ENCODE data around the gene RABAC1. TPM values are rescaled to one million over a fixed set of nuclear protein-coding genes. Genes with fewer than 3 reads are reported as not detected.

RABAC1 gene
- total and polyA plus RNA-seq, 2 experiments from 2014 or later: 405 to 470 TPM

DNA sequence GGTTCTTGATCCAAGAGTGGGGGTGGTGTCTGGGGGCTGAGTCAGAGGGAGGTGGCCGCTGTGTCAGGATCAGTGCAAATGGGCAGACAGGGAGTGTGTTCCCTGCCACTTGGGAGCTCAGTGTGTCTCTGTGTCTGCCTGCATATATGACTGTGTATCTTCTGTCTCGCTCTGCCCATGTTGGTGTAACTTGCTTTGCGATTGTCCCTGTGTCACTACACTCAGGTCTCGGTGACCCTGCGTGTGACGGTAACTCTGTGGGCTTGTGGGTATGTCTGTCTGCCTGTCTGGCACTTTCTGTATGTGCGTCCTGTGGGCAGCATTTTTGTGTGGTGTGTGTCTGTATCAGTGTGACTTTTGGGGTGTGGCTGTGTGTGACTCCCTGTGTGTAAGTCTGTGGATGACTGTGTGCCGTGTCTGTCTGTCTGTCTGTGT is 22.7 kb downstream of the RABAC1 start:
- Histone ChIP-seq H3F3A (ENCODE audit: insufficient read depth) (no peaks in the 10 kb centered on the region), H3K27me3 (replicated peaks; ENCODE audit: insufficient read depth) (peaks cover 25% of the 10 kb centered on the region), H3K79me2 (ENCODE audit: insufficient read depth) (no peaks in the 10 kb centered on the region), H2AFZ (peak overlapping the region; percentile 25; the same call in 1 of the 2 replicates), H3K4me3 (no peak overlapping the region), H3K9me2 (ENCODE audit: insufficient read depth) (no peaks in the 10 kb centered on the region), H3K27ac (no peak overlapping the region), H3K36me3 (ENCODE audit: low read depth) (no peaks in the 10 kb centered on the region), H4K20me1 (ENCODE audit: insufficient read depth) (no peaks in the 10 kb centered on the region), H3K4me2 (ENCODE audit: unreplicated experiment) (peak overlapping the region; percentile 36), H3K9ac (peak overlapping the region; percentile 18; the same call in 1 of the 2 replicates), H3K9me3 (ENCODE audit: low read depth) (no peaks in the 10 kb centered on the region), H3K4me1 (ENCODE audit: insufficient read depth) (peaks cover 7% of the 10 kb centered on the region)
- peak; percentile 75 for DNase-seq
- no peak for TF ChIP-seq EZH2phosphoT487 (IDR thresholded peaks at IDR 0.05; ENCODE audit: insufficient read depth, low read depth)
- no peak for TF ChIP-seq EZH2 (IDR thresholded peaks at IDR 0.05; ENCODE audit: insufficient read depth, poor library complexity, severe bottlenecking)
- whole genome bisulfite sequencing, 2 experiments (ENCODE audit: low coverage in 1 of 2, low lambda C conversion rate in 2 of 2, missing lambda C conversion rate in 2 of 2): 42 to 44% methylated on average over 8 of the region's 8 CpGs
- in situ Hi-C loops (cut with MboI): no loop called here

DNA sequence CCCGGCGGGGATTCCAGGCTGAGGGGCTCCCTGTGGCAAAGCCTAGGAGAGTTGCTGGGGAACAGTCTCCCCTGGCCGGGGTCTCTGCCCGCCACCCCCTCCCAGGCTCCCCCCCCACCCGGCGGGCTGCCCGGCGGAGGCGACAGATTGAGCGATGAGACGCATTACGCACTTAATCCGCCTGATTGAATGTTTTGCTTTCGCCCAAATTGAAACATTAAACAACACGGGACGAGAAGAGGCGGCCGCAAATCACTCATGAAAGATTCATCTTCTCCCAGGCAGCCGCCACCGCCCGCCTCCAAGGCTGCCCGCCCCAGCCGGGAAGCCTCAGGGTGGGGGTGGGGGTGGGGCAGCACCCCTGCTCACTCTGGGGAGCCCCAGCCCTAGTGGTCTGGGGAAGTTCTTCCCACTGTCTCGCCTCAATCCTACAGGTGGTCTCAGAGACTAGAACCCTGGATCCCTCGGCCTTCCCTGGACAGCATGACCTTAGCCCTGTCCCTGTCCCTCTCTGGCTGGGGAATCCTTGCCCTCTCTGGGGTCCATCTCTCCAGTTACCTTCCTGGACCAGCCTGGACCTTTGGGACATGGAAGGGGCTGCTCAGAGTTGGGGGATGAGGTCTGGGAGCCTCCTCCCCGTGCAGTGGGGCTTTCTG is 23.2 kb downstream of the RABAC1 start:
- peak; percentile 72 for DNase-seq
- Histone ChIP-seq H3K9me3 (ENCODE audit: low read depth) (no peaks in the 10 kb centered on the region), H3K9me2 (ENCODE audit: insufficient read depth) (no peaks in the 10 kb centered on the region), H4K20me1 (ENCODE audit: insufficient read depth) (no peaks in the 10 kb centered on the region), H2AFZ (peak overlapping the region; percentile 25; the same call in 1 of the 2 replicates), H3K4me1 (ENCODE audit: insufficient read depth) (peaks cover 7% of the 10 kb centered on the region), H3K27me3 (replicated peaks; ENCODE audit: insufficient read depth) (peaks cover 30% of the 10 kb centered on the region), H3K9ac (peak overlapping the region; percentile 18; the same call in 1 of the 2 replicates), H3K4me3 (no peak overlapping the region), H3K4me2 (ENCODE audit: unreplicated experiment) (peak overlapping the region; percentile 36), H3F3A (ENCODE audit: insufficient read depth) (no peaks in the 10 kb centered on the region), H3K27ac (peak overlapping the region; percentile 6; the same call in 1 of the 2 replicates), H3K36me3 (ENCODE audit: low read depth) (no peaks in the 10 kb centered on the region), H3K79me2 (ENCODE audit: insufficient read depth) (no peaks in the 10 kb centered on the region)
- WGBS, 2 experiments (ENCODE audit: low coverage in 1 of 2, low lambda C conversion rate in 2 of 2, missing lambda C conversion rate in 2 of 2): 5 to 8% methylated on average over 11 to 26 of the region's 26 CpGs
- TF ChIP-seq EZH2phosphoT487 (IDR thresholded peaks at IDR 0.05; ENCODE audit: insufficient read depth, low read depth) (no peak), EZH2 (IDR thresholded peaks at IDR 0.05; ENCODE audit: insufficient read depth, poor library complexity, severe bottlenecking) (no peak)
- in situ Hi-C loops (cut with MboI): no loop called here

DNA sequence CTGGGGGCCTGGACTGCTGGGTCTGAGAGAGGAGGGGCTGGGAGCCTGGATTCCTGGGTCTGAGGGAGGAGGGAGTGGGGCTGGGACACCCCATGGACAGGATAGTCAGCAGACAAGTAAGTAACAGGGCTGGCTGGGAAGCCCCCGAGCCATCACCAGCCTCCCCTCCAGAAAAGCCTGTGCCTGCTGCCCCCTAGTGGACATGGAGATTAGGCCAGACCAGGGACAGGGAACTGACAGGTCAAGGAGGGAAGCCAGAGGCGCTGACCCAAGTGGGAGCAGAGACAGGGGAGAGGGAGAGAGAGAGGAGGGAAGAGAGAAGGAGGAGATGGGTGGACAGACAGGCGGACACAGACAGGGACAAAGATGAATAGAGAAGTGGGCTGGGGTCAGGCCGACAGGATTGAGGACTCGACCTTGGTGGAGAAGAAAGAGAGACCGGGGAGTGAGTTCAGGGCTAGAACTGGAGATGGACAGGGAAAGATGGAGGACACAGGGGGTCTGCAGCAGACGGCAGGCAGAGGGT is 24.2 kb downstream of the RABAC1 start:
- H3K36me3 ChIP-seq (ENCODE audit: low read depth): no peaks in the 10 kb centered on the region
- H3K9me2 ChIP-seq (ENCODE audit: insufficient read depth): no peaks in the 10 kb centered on the region
- WGBS, 2 experiments (ENCODE audit: low coverage in 1 of 2, low lambda C conversion rate in 2 of 2, missing lambda C conversion rate in 2 of 2): 10 to 28% methylated on average over 6 to 7 of the region's 7 CpGs
- H3K9me3 ChIP-seq (ENCODE audit: low read depth): no peaks in the 10 kb centered on the region
- no peaks in the 10 kb centered on the region for H4K20me1 ChIP-seq (ENCODE audit: insufficient read depth)
- DNase-seq: peak; percentile 60
- no peak overlapping the region for H3K4me2 ChIP-seq (ENCODE audit: unreplicated experiment)
- no peak overlapping the region for H3K4me3 ChIP-seq
- H2AFZ ChIP-seq: no peak overlapping the region
- no peak overlapping the region for H3K27ac ChIP-seq
- no peak for TF ChIP-seq EZH2phosphoT487 (IDR thresholded peaks at IDR 0.05; ENCODE audit: insufficient read depth, low read depth)
- TF ChIP-seq EZH2 (IDR thresholded peaks at IDR 0.05; ENCODE audit: insufficient read depth, poor library complexity, severe bottlenecking): no peak
- no peaks in the 10 kb centered on the region for H3K79me2 ChIP-seq (ENCODE audit: insufficient read depth)
- in situ Hi-C loops (cut with MboI): no loop called here
- peaks cover 7% of the 10 kb centered on the region for H3K4me1 ChIP-seq (ENCODE audit: insufficient read depth)
- peaks cover 40% of the 10 kb centered on the region for H3K27me3 ChIP-seq (replicated peaks; ENCODE audit: insufficient read depth)
- H3K9ac ChIP-seq: no peak overlapping the region
- no peaks in the 10 kb centered on the region for H3F3A ChIP-seq (ENCODE audit: insufficient read depth)

DNA sequence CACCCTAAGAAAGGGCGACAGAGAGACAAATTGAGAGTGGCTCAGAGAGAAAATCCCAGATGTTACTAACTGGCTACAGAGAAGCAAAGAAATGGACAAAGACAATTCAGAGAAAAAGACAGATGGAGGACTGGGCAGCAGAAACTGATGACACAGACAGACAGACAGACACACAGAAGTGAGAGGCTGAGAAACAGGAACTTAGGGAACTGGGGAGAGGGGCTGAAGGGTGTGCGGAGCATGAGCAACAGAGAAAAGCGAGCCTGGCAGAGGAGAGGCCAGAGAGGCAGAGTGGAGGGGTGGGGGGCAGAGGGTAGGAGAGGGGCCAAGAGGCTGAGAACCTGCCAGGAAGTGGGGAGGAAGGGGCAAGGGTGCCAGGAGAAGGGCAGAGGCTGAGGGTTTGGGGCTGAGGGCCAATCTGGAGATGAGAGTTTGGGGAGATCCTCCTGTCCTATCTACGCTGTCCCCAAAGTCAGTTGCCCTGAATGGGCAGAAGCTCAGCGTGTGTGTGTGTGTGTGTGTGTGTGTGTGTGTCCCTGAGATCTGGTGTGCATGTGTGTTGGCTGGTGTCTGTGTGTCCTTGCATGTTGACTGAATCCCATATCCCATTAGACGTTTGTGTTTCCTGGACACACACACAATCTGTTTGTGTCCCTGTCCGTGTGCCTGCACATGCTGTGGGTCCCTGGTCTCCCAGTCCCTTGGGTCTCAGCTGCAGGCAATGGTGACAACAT is 25.3 kb downstream of the RABAC1 start:
- TF ChIP-seq EZH2 (IDR thresholded peaks at IDR 0.05; ENCODE audit: insufficient read depth, poor library complexity, severe bottlenecking): no peak
- 0 out of 2 replicates have a peak, but pooled peaks have one; percentile 2 for TF ChIP-seq EZH2phosphoT487 (IDR thresholded peaks at IDR 0.05; ENCODE audit: insufficient read depth, low read depth)
- Histone ChIP-seq H3K79me2 (ENCODE audit: insufficient read depth) (no peaks in the 10 kb centered on the region), H4K20me1 (ENCODE audit: insufficient read depth) (no peaks in the 10 kb centered on the region), H3K27me3 (replicated peaks; ENCODE audit: insufficient read depth) (peaks cover 50% of the 10 kb centered on the region), H3K4me3 (no peak overlapping the region), H3K4me2 (ENCODE audit: unreplicated experiment) (no peak overlapping the region), H3K4me1 (ENCODE audit: insufficient read depth) (peaks cover 7% of the 10 kb centered on the region), H3K36me3 (ENCODE audit: low read depth) (no peaks in the 10 kb centered on the region), H2AFZ (no peak overlapping the region), H3K9me2 (ENCODE audit: insufficient read depth) (no peaks in the 10 kb centered on the region), H3K27ac (no peak overlapping the region), H3K9me3 (ENCODE audit: low read depth) (no peaks in the 10 kb centered on the region), H3F3A (ENCODE audit: insufficient read depth) (no peaks in the 10 kb centered on the region), H3K9ac (no peak overlapping the region)
- in situ Hi-C loops (cut with MboI): no loop called here
- no peak for DNase-seq
- WGBS, 2 experiments (ENCODE audit: low coverage in 1 of 2, low lambda C conversion rate in 2 of 2, missing lambda C conversion rate in 2 of 2): 44 to 48% methylated on average over 6 to 7 of the region's 7 CpGs

Measured in GM23248 (cell line).